Liver (tissue), 9 donors: ENCODE results near the gene PAX7. TPM values are rescaled to one million over a fixed set of nuclear protein-coding genes. Genes with fewer than 3 reads are reported as not detected.

ENCODE experiments used
- DNase-seq: peaks from one replicate; pipeline ENCODE4 v3.0.0-alpha.2; 2017; ENCODE audit warnings: low spot score
- H3K27ac ChIP-seq, 2 donors: one replicate each; pipeline ENCODE4 v1.7.0; 2013; ENCODE audit warnings: inconsistent platforms in 2 of 2, low read length in 2 of 2, control low read depth in 1 of 2, low read depth in 1 of 2, mild to moderate bottlenecking in 1 of 2
- H3K27me3 ChIP-seq, 4 donors: one replicate each; pipeline versions ENCODE4 v1.6.1 to v1.7.0; 2013; ENCODE audit warnings: low read length in 3 of 4, inconsistent platforms in 1 of 4, mild to moderate bottlenecking in 1 of 4, moderate library complexity in 1 of 4; ENCODE audit not compliant: control insufficient read depth in 4 of 4, insufficient read depth in 4 of 4
- H3K36me3 ChIP-seq, 4 donors: one replicate each; pipeline versions ENCODE4 v1.6.1 to v1.7.0; 2013; ENCODE audit warnings: low read length in 3 of 4, mild to moderate bottlenecking in 3 of 4, low read depth in 1 of 4, moderate library complexity in 1 of 4; ENCODE audit not compliant: control insufficient read depth in 4 of 4, insufficient read depth in 3 of 4
- H3K4me1 ChIP-seq, 4 donors: one replicate each; pipeline versions ENCODE4 v1.6.1 to v1.7.0; 2013; ENCODE audit warnings: low read length in 3 of 4, mild to moderate bottlenecking in 3 of 4, moderate library complexity in 1 of 4; ENCODE audit not compliant: control insufficient read depth in 4 of 4, insufficient read depth in 4 of 4
- H3K4me3 ChIP-seq, 3 donors: one replicate each; pipeline versions ENCODE4 v1.6.1 to v1.7.0; 2013; ENCODE audit warnings: low read length in 3 of 3, control low read depth in 1 of 3, low read depth in 1 of 3, mild to moderate bottlenecking in 1 of 3
- H3K9ac ChIP-seq, 2 donors: one replicate each; pipeline ENCODE4 v1.7.0; 2013; ENCODE audit warnings: low read length in 2 of 2, mild to moderate bottlenecking in 2 of 2, moderate library complexity in 2 of 2, control low read depth in 1 of 2, low read depth in 1 of 2
- H3K9me3 ChIP-seq, 4 donors: one replicate each; pipeline versions ENCODE4 v1.6.1 to v1.7.0; 2013; ENCODE audit warnings: low read length in 3 of 4; ENCODE audit not compliant: control insufficient read depth in 4 of 4
- ATF3 ChIP-seq: IDR thresholded peaks from 2 replicates; pipeline ENCODE4 v1.6.1; 2016; ENCODE audit warnings: antibody characterized with exemption
- CTCF ChIP-seq: fragments of 150-350 bp; IDR thresholded peaks from 2 replicates; pipeline ENCODE4 v1.5.1; 2017; ENCODE audit warnings: improper control_type of control experiment, low read depth, low read length; ENCODE audit not compliant: missing input control
- FOXA1 ChIP-seq: IDR thresholded peaks from 2 replicates; pipeline ENCODE4 v1.6.1; 2016; ENCODE audit warnings: antibody characterized with exemption
- FOXA2 ChIP-seq: IDR thresholded peaks from 2 replicates; pipeline ENCODE4 v1.6.1; 2016; ENCODE audit warnings: antibody characterized with exemption
- GABPA ChIP-seq, 2 donors: IDR thresholded peaks in 1 of 2; conservative IDR thresholded peaks in 1 of 2; 2 replicates each; pipeline ENCODE4 v1.6.1; 2016; ENCODE audit warnings: antibody characterized with exemption in 2 of 2, mild to moderate bottlenecking in 1 of 2, moderate library complexity in 1 of 2
- HNF4A ChIP-seq, 2 donors: conservative IDR thresholded peaks; 2 replicates each; pipeline ENCODE4 v1.6.1; 2016; ENCODE audit warnings: antibody characterized with exemption in 2 of 2, mild to moderate bottlenecking in 2 of 2
- HNF4G ChIP-seq: IDR thresholded peaks from 2 replicates; pipeline ENCODE4 v1.6.1; 2016; ENCODE audit warnings: antibody characterized with exemption
- JUND ChIP-seq, 2 donors: IDR thresholded peaks; 2 replicates each; pipeline ENCODE4 v1.6.1; 2016; ENCODE audit warnings: antibody characterized with exemption in 2 of 2
- MAX ChIP-seq: IDR thresholded peaks from 2 replicates; pipeline ENCODE4 v1.6.1; 2016; ENCODE audit warnings: antibody characterized with exemption
- NR2F2 ChIP-seq: IDR thresholded peaks from 2 replicates; pipeline ENCODE4 v1.6.1; 2016; ENCODE audit warnings: antibody characterized with exemption
- RAD21 ChIP-seq, 2 donors: IDR thresholded peaks; 2 replicates each; pipeline ENCODE4 v1.6.1; 2016; ENCODE audit warnings: antibody characterized with exemption in 2 of 2, mild to moderate bottlenecking in 2 of 2
- REST ChIP-seq: IDR thresholded peaks from 2 replicates; pipeline ENCODE4 v1.6.1; 2016; ENCODE audit warnings: antibody characterized with exemption, mild to moderate bottlenecking
- SP1 ChIP-seq: IDR thresholded peaks from 2 replicates; pipeline ENCODE4 v1.6.1; 2018; ENCODE audit warnings: antibody characterized with exemption, mild to moderate bottlenecking
- TAF1 ChIP-seq: conservative IDR thresholded peaks from 2 replicates; pipeline ENCODE4 v1.6.1; 2016; ENCODE audit warnings: antibody characterized with exemption, mild to moderate bottlenecking
- YY1 ChIP-seq: IDR thresholded peaks from 2 replicates; pipeline ENCODE4 v1.6.1; 2016; ENCODE audit warnings: antibody characterized with exemption, mild to moderate bottlenecking
- ZBTB33 ChIP-seq: IDR thresholded peaks from 2 replicates; pipeline ENCODE4 v1.6.1; 2016; ENCODE audit warnings: antibody characterized with exemption
- WGBS: extraction: QIAGEN DNeasy Blood & Tissue Kit; methylation state at CpG from one replicate; pipeline ENCODE4 v1.1.7; 2013; 5-methylcytosine and 5-hydroxymethylcytosine counted together
- polyA plus RNA-seq, 2 donors: library from polyadenylated mRNA; stranded (reverse) in 1 of 2; unstranded in 1 of 2; fragments of 200-250 nt in 1 of 2; fragments of >200 nt in 1 of 2; fragmentation: Nextera tagmentation in 1 of 2; extraction: Ambion mirVana in 1 of 2; gene quantifications; one replicate each; pipeline versions ENCODE4 v1.2.1 to v1.2.3, GENCODE V29; 2013 to 2015
- total RNA-seq, 2 donors: library from RNA; depleted of rRNA; stranded (reverse); fragments of >200 nt; gene quantifications; one replicate each; pipeline ENCODE4 v1.2.3, GENCODE V29; 2014
- donor health status: healthy.
- donor health status: healthy.
- donor health status: healthy.
- donor health status: healthy.
- donor health status: healthy.

Gene PAX7
- total and polyA plus RNA-seq, 4 donors = not detected

GRCh38 chr1:18725231-18725895 is 94.7 kb downstream of the PAX7 start:
- no peak for TF ChIP-seq FOXA1
- no peak for TF ChIP-seq JUND (IDR thresholded peaks at IDR 0.05)
- TF ChIP-seq HNF4G = no peak
- no peak for TF ChIP-seq HNF4A (conservative IDR thresholded peaks at IDR 0.05)
- no peak for TF ChIP-seq YY1
- TF ChIP-seq ATF3 = no peak
- TF ChIP-seq TAF1 = no peak
- TF ChIP-seq MAX = no peak
- TF ChIP-seq RAD21 (IDR thresholded peaks at IDR 0.05) = no peak
- no peak for TF ChIP-seq NR2F2
- TF ChIP-seq ZBTB33 = no peak
- no peak for TF ChIP-seq REST
- TF ChIP-seq SP1 = no peak
- no peak for TF ChIP-seq FOXA2

GRCh38 chr1:18726368-18726767 is 95.7 kb downstream of the PAX7 start:
- no peaks in the 10 kb centered on the region for H3K36me3 ChIP-seq
- no peak overlapping the region for H3K27ac ChIP-seq
- H3K9me3 ChIP-seq = no peaks in the 10 kb centered on the region
- no peak overlapping the region for H3K4me3 ChIP-seq
- H3K4me1 ChIP-seq = no peaks in the 10 kb centered on the region
- no peak for TF ChIP-seq FOXA2
- TF ChIP-seq YY1 = no peak
- TF ChIP-seq TAF1 = no peak
- TF ChIP-seq RAD21 (IDR thresholded peaks at IDR 0.05) = no peak
- no peak for TF ChIP-seq SP1
- TF ChIP-seq CTCF = no peak
- no peak for TF ChIP-seq GABPA (IDR thresholded peaks at IDR 0.05 in 1 of 2, conservative IDR thresholded peaks at IDR 0.05 in 1 of 2)
- no peak for TF ChIP-seq FOXA1
- no peak for TF ChIP-seq NR2F2
- 34% methylated on average over 4 of the region's 4 CpGs for WGBS
- no peak overlapping the region for H3K9ac ChIP-seq
- no peak for DNase-seq
- H3K27me3 ChIP-seq = peaks cover 0 to 2% (median under 1%) of the 10 kb centered on the region in 4 donors

More at GRCh38 chr1:18725231-18725895, 94.7 kb downstream of the PAX7 start:
- Histone ChIP-seq H3K4me1 (no peaks in the 10 kb centered on the region), H3K4me3 (no peak overlapping the region), H3K27me3 (peaks cover 0 to 2% (median under 1%) of the 10 kb centered on the region in 4 donors), H3K36me3 (no peaks in the 10 kb centered on the region), H3K27ac (no peak overlapping the region), H3K9me3 (no peaks in the 10 kb centered on the region), H3K9ac (no peak overlapping the region)
- no peak for DNase-seq
- WGBS = 22% methylated on average over 23 of the region's 24 CpGs
